GM23248 (cell line): Measurements from ENCODE around the gene TRIB2. TPM values are rescaled to one million over a fixed set of nuclear protein-coding genes. Genes with fewer than 3 reads are reported as not detected.

Source experiments
- DNase-seq: peaks from one replicate; pipeline ENCODE4 v3.0.0-alpha.2; 2015
- H2AFZ ChIP-seq: fragments of 200-600 bp; sonication (generic); 2 replicates; pipeline ENCODE4 v1.6.1; 2016; ENCODE audit warnings: antibody characterized with exemption
- H3F3A ChIP-seq: fragments of 200-600 bp; sonication (generic); 2 replicates; pipeline ENCODE4 v1.6.1; 2016; ENCODE audit warnings: mild to moderate bottlenecking, antibody characterized with exemption, mixed run types; ENCODE audit not compliant: insufficient read depth
- H3K27ac ChIP-seq: fragments of 200-600 bp; sonication (generic); 2 replicates; pipeline ENCODE4 v1.5.1; 2016; ENCODE audit warnings: mild to moderate bottlenecking
- H3K27me3 ChIP-seq: fragments of 200-600 bp; sonication (generic); replicated peaks from 2 replicates; pipeline ENCODE4 v1.6.1; 2016; ENCODE audit warnings: mild to moderate bottlenecking; ENCODE audit not compliant: insufficient read depth
- H3K36me3 ChIP-seq: fragments of 200-600 bp; sonication (generic); 2 replicates; pipeline ENCODE4 v1.6.1; 2016; ENCODE audit warnings: low read depth, mild to moderate bottlenecking
- H3K4me1 ChIP-seq: fragments of 200-600 bp; sonication (generic); 2 replicates; pipeline ENCODE4 v1.6.1; 2016; ENCODE audit warnings: mild to moderate bottlenecking; ENCODE audit not compliant: insufficient read depth
- H3K4me2 ChIP-seq: fragments of 200-600 bp; sonication (generic); one replicate; pipeline ENCODE4 v1.6.1; 2016; ENCODE audit warnings: mild to moderate bottlenecking; ENCODE audit not compliant: unreplicated experiment
- H3K4me3 ChIP-seq: fragments of 200-600 bp; sonication (generic); 2 replicates; pipeline ENCODE4 v1.5.1; 2016; ENCODE audit warnings: mild to moderate bottlenecking
- H3K79me2 ChIP-seq: fragments of 200-600 bp; sonication (generic); 2 replicates; pipeline ENCODE4 v1.6.1; 2016; ENCODE audit warnings: mild to moderate bottlenecking; ENCODE audit not compliant: insufficient read depth
- H3K9ac ChIP-seq: fragments of 200-600 bp; sonication (generic); 2 replicates; pipeline ENCODE4 v1.6.1; 2016; ENCODE audit warnings: mild to moderate bottlenecking
- H3K9me2 ChIP-seq: fragments of 200-600 bp; sonication (generic); 2 replicates; pipeline ENCODE4 v1.6.1; 2016; ENCODE audit warnings: mixed run types, mild to moderate bottlenecking, moderate library complexity; ENCODE audit not compliant: insufficient read depth
- H3K9me3 ChIP-seq: fragments of 200-600 bp; sonication (generic); one replicate; pipeline ENCODE4 v1.6.1; 2017; ENCODE audit warnings: low read depth
- H4K20me1 ChIP-seq: fragments of 200-600 bp; sonication (generic); 2 replicates; pipeline ENCODE4 v1.6.0; 2016; ENCODE audit not compliant: insufficient read depth
- EZH2 ChIP-seq: fragments of 200-600 bp; sonication (generic); IDR thresholded peaks from 2 replicates; pipeline ENCODE4 v1.6.1; 2018; ENCODE audit warnings: antibody characterized with exemption, mild to moderate bottlenecking; ENCODE audit not compliant: insufficient read depth, poor library complexity, severe bottlenecking
- EZH2phosphoT487 ChIP-seq: fragments of 200-600 bp; sonication (generic); IDR thresholded peaks from 2 replicates; pipeline ENCODE4 v1.6.1; 2018; ENCODE audit warnings: antibody characterized with exemption, moderate library complexity, mild to moderate bottlenecking, low read depth; ENCODE audit not compliant: insufficient read depth
- WGBS, 2 experiments: methylation state at CpG; one replicate each; pipeline ENCODE4 v1.1.6; 2015 to 2017; ENCODE audit warnings: low lambda C conversion rate in 2 of 2, low coverage in 1 of 2; ENCODE audit errors: missing lambda C conversion rate in 2 of 2; 5-methylcytosine and 5-hydroxymethylcytosine counted together
- in situ Hi-C: fragments of 300-500 bp; cut with MboI; formaldehyde crosslinking; loops from 2 replicates; pipeline ENCODE4 v1.15.0; 2020
- polyA plus RNA-seq: library from polyadenylated mRNA; unstranded; fragments of >200 nt; fragmentation: Nextera tagmentation; extraction: Ambion mirVana; gene quantifications from 2 replicates; pipeline ENCODE4 v1.2.1, GENCODE V29; 2016
- total RNA-seq: library from RNA; depleted of rRNA; stranded (reverse); fragments of >200 nt; shearing (Covaris generic); gene quantifications from 2 replicates; pipeline ENCODE4 v1.2.3, GENCODE V29; 2014

TRIB2 gene
- total and polyA plus RNA-seq, 2 experiments from 2014 or later: 31.5 to 46.9 TPM

- no peaks in the 10 kb centered on the region for H3F3A ChIP-seq
- no peak overlapping the region for H3K4me3 ChIP-seq
- 95 to 96% methylated on average over 9 of the region's 9 CpGs for WGBS, 2 experiments
- no peak overlapping the region for H3K9ac ChIP-seq
- H4K20me1 ChIP-seq: no peaks in the 10 kb centered on the region; the same call in 1 of the 2 replicates
- DNase-seq: no peak
- peaks cover 43% of the 10 kb centered on the region; the same call in 1 of the 2 replicates for H3K36me3 ChIP-seq
- H3K27me3 ChIP-seq: no peaks in the 10 kb centered on the region
- no peak overlapping the region for H3K27ac ChIP-seq
- TF ChIP-seq EZH2 (no peak), EZH2phosphoT487 (no peak)
- in situ Hi-C loops: no loop called here
- no peaks in the 10 kb centered on the region for H3K9me2 ChIP-seq
- peaks cover 59% of the 10 kb centered on the region for H3K79me2 ChIP-seq
- H3K9me3 ChIP-seq: no peaks in the 10 kb centered on the region
- no peak overlapping the region for H3K4me2 ChIP-seq
- no peaks in the 10 kb centered on the region for H3K4me1 ChIP-seq
- H2AFZ ChIP-seq: no peak overlapping the region
These were observed 20.6 kb downstream of the TRIB2 start for GRCh38 chr2:12737297-12737696.

GRCh38 chr2:12737738-12738485 lies 21.2 kb downstream of the TRIB2 start:
- Histone ChIP-seq H3K27ac (no peak overlapping the region), H3K4me2 (no peak overlapping the region), H3K27me3 (no peaks in the 10 kb centered on the region), H3K9ac (no peak overlapping the region), H3K9me2 (no peaks in the 10 kb centered on the region), H3K9me3 (no peaks in the 10 kb centered on the region), H3K4me1 (no peaks in the 10 kb centered on the region), H4K20me1 (no peaks in the 10 kb centered on the region; the same call in 1 of the 2 replicates), H3K79me2 (peaks cover 53% of the 10 kb centered on the region), H2AFZ (no peak overlapping the region), H3K36me3 (peaks cover 48% of the 10 kb centered on the region; the same call in 1 of the 2 replicates), H3K4me3 (no peak overlapping the region), H3F3A (no peaks in the 10 kb centered on the region)
- no peak for DNase-seq
- TF ChIP-seq EZH2phosphoT487: no peak
- TF ChIP-seq EZH2: no peak
- WGBS, 2 experiments: 90 to 91% methylated on average over 11 of the region's 11 CpGs
- in situ Hi-C loops: no loop called here

- Histone ChIP-seq H3K9ac (no peak overlapping the region), H4K20me1 (no peaks in the 10 kb centered on the region), H3K4me3 (no peak overlapping the region), H2AFZ (no peak overlapping the region), H3K79me2 (peaks cover 34% of the 10 kb centered on the region), H3K27ac (no peak overlapping the region), H3K4me2 (no peak overlapping the region), H3K27me3 (no peaks in the 10 kb centered on the region), H3K9me3 (no peaks in the 10 kb centered on the region), H3F3A (no peaks in the 10 kb centered on the region), H3K36me3 (peaks cover 53% of the 10 kb centered on the region; the same call in 1 of the 2 replicates), H3K4me1 (no peaks in the 10 kb centered on the region), H3K9me2 (no peaks in the 10 kb centered on the region)
- no peak for DNase-seq
- no peak for TF ChIP-seq EZH2phosphoT487
- no peak for TF ChIP-seq EZH2
- in situ Hi-C loops: no loop called here
- WGBS, 2 experiments: 96 to 98% methylated on average over 9 of the region's 9 CpGs
These were observed 23.1 kb downstream of the TRIB2 start for GRCh38 chr2:12739721-12740254.

GRCh38 chr2:12741380-12741779 lies 24.6 kb downstream of the TRIB2 start:
- H3K27ac ChIP-seq: no peak overlapping the region
- H3K4me1 ChIP-seq: no peaks in the 10 kb centered on the region
- H3K4me3 ChIP-seq: no peak overlapping the region
- H3F3A ChIP-seq: no peaks in the 10 kb centered on the region
- 73 to 85% methylated on average over 3 of the region's 3 CpGs for WGBS, 2 experiments
- no peak overlapping the region for H3K4me2 ChIP-seq
- no peaks in the 10 kb centered on the region for H4K20me1 ChIP-seq
- peaks cover 47% of the 10 kb centered on the region; the same call in 1 of the 2 replicates for H3K36me3 ChIP-seq
- H3K27me3 ChIP-seq: no peaks in the 10 kb centered on the region
- DNase-seq: no peak
- peaks cover 19% of the 10 kb centered on the region; the same call in 1 of the 2 replicates for H3K79me2 ChIP-seq
- H3K9ac ChIP-seq: no peak overlapping the region
- no peak for TF ChIP-seq EZH2phosphoT487
- no peak for TF ChIP-seq EZH2
- in situ Hi-C loops: no loop called here
- no peaks in the 10 kb centered on the region for H3K9me3 ChIP-seq
- H3K9me2 ChIP-seq: no peaks in the 10 kb centered on the region
- no peak overlapping the region for H2AFZ ChIP-seq
